CD4-positive, alpha-beta memory T cell (primary cell): ENCODE data around the gene UNC13B. TPM values are rescaled to one million over a fixed set of nuclear protein-coding genes. Genes with fewer than 3 reads are reported as not detected.

Experiments used
- CTCF ChIA-PET: fragments of 350-600 bp; sonication (Branson Sonifier 250); formaldehyde crosslinking; loops from one replicate; lab custom pipeline; 2021; ENCODE audit warnings: inconsistent platforms; ENCODE audit not compliant: partially characterized antibody; lab: Charles Lee
- POLR2A ChIA-PET: fragments of 350-600 bp; sonication (Branson Sonifier 250); formaldehyde crosslinking; loops from one replicate; lab custom pipeline; 2021; ENCODE audit not compliant: partially characterized antibody; lab: Charles Lee
- DNase-seq, 5 donors: peaks; one replicate each; pipeline versions ENCODE4 v3.0.0 to v3.0.0-alpha.2; 2020 to 2022; ENCODE audit warnings: mixed read lengths in 1 of 5
- H3K27ac ChIP-seq: one replicate; pipeline ENCODE4 v1.7.0; 2013; ENCODE audit warnings: low read depth, low read length
- H3K27me3 ChIP-seq: 2 replicates; pipeline ENCODE4 v1.7.0; 2013; ENCODE audit warnings: mild to moderate bottlenecking, low read length, moderate library complexity; ENCODE audit not compliant: insufficient read depth
- H3K36me3 ChIP-seq: 2 replicates; pipeline ENCODE4 v1.7.0; 2013; ENCODE audit warnings: mild to moderate bottlenecking, low read length, moderate library complexity; ENCODE audit not compliant: insufficient read depth
- H3K4me1 ChIP-seq: 2 replicates; pipeline ENCODE4 v1.7.0; 2013; ENCODE audit warnings: mild to moderate bottlenecking, low read length, moderate library complexity; ENCODE audit not compliant: insufficient read depth
- H3K4me3 ChIP-seq, 2 donors: one replicate each; pipeline ENCODE4 v1.7.0; 2013; ENCODE audit warnings: low read length in 2 of 2, mild to moderate bottlenecking in 1 of 2
- H3K9me3 ChIP-seq, 2 donors: one replicate each; pipeline ENCODE4 v1.7.0; 2013; ENCODE audit warnings: low read length in 2 of 2, control low read depth in 1 of 2; ENCODE audit not compliant: control insufficient read depth in 1 of 2
- H3K27ac Mint-ChIP-seq, 7 donors: one replicate each; pipeline ENCODE4 v1.8.0; 2020 to 2021; ENCODE audit warnings: mixed read lengths in 7 of 7, mild to moderate bottlenecking in 6 of 7, inconsistent platforms in 3 of 7, moderate library complexity in 3 of 7
- H3K27me3 Mint-ChIP-seq, 2 donors: one replicate each; pipeline ENCODE4 v1.8.0; 2020 to 2021; ENCODE audit warnings: mixed read lengths in 2 of 2
- H3K36me3 Mint-ChIP-seq, 2 donors: one replicate each; pipeline ENCODE4 v1.8.0; 2020 to 2021; ENCODE audit warnings: mixed read lengths in 2 of 2, inconsistent platforms in 1 of 2, mild to moderate bottlenecking in 1 of 2
- H3K4me1 Mint-ChIP-seq, 4 donors: one replicate each; pipeline ENCODE4 v1.8.0; 2020 to 2021; ENCODE audit warnings: mixed read lengths in 4 of 4, mild to moderate bottlenecking in 1 of 4
- H3K4me3 Mint-ChIP-seq, 8 donors: one replicate each; pipeline ENCODE4 v1.8.0; 2020 to 2021; ENCODE audit warnings: mixed read lengths in 8 of 8, mild to moderate bottlenecking in 7 of 8, moderate library complexity in 6 of 8, inconsistent platforms in 3 of 8
- H3K9me3 Mint-ChIP-seq, 8 donors: one replicate each; pipeline ENCODE4 v1.8.0; 2020 to 2021; ENCODE audit warnings: mixed read lengths in 8 of 8, mild to moderate bottlenecking in 5 of 8, inconsistent platforms in 3 of 8, moderate library complexity in 1 of 8
- intact Hi-C: fragments of 100-400 bp; cut with micrococcal nuclease; formaldehyde crosslinking; loops from one replicate; pipeline ENCODE4 v1.15.1; 2023
- polyA plus RNA-seq, 2 donors: library from polyadenylated mRNA; unstranded; fragments of 300-500 nt; fragmentation: Illumina TruSeq; gene quantifications; one replicate each; pipeline ENCODE4 v1.2.3, GENCODE V29; 2021
- total RNA-seq, 2 experiments: library from RNA; stranded (reverse); gene quantifications; one replicate each; pipeline ENCODE4 v1.2.3, GENCODE V29; 2021

The UNC13B gene
- total and polyA plus RNA-seq, 4 experiments from 2014 or later: 0.12 to 1.6 (median 0.60) TPM

DNA sequence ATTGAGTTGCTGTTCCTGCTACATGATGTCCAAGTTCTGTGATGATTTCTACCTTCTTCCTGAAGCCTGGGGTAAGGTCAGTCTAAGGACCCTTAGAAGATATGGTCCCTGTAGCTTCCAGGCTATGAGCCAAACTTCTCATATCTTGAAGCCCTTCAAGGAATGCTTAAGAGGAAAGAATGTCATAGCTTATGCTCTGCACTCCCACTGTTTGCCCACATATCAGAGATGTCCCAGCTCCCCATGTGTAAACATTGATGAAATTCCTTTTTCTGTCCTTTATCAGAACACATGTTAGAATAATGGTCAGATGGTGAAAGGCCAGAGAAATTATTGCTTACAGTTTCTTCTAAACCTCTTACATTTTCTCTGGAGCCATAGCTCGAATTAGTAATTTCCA lies 286.7 kb downstream of the UNC13B start:
- Histone ChIP-seq H3K9me3 (peaks cover 0 to 4% of the 10 kb centered on the region in 2 donors), H3K27me3 (peaks cover 19% of the 10 kb centered on the region), H3K4me1 (no peaks in the 10 kb centered on the region), H3K27ac (no peak overlapping the region), H3K36me3 (no peaks in the 10 kb centered on the region), H3K4me3 (no peak overlapping the region)
- Mint-ChIP-seq H3K27ac (no peak overlapping the region), H3K9me3 (peaks cover 0 to 17% (median 10%) of the 10 kb centered on the region in 8 donors), H3K4me1 (no peaks in the 10 kb centered on the region), H3K36me3 (no peaks in the 10 kb centered on the region), H3K4me3 (no peak overlapping the region), H3K27me3 (peaks cover 41 to 48% of the 10 kb centered on the region in 2 donors)
- intact Hi-C loops: no loop called here
- ChIA-PET POLR2A (no interaction called here), CTCF (no interaction called here)
- no peak for DNase-seq

DNA sequence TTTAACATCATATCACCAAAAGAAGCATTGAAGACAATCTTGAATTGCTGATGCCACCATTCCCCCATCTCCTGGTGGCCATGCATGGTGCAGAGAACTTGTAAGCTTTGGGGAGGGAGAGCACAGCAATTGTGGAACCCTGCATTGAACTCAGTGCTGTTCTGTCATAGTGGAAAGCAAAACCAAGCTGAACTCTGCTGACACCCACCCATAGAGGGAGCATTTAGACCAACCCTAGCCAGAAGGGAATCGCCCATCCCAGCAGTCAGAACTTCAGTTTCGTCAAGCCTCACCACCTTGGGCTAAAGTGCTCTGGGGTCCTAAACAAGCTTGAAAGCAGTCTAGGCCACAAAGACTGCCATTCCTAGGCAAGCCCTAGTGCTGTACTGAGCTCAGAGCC lies 290.7 kb downstream of the UNC13B start:
- DNase-seq: no peak
- Mint-ChIP-seq H3K4me3 (no peak overlapping the region), H3K9me3 (peaks cover 3 to 34% (median 18%) of the 10 kb centered on the region in 8 donors), H3K36me3 (no peaks in the 10 kb centered on the region), H3K4me1 (no peaks in the 10 kb centered on the region), H3K27ac (no peak overlapping the region), H3K27me3 (peaks cover 26 to 38% of the 10 kb centered on the region in 2 donors)
- Histone ChIP-seq H3K36me3 (no peaks in the 10 kb centered on the region), H3K27ac (no peak overlapping the region), H3K4me3 (no peak overlapping the region), H3K27me3 (peaks cover 13% of the 10 kb centered on the region), H3K4me1 (no peaks in the 10 kb centered on the region), H3K9me3 (peaks cover 0 to 4% of the 10 kb centered on the region in 2 donors)
- POLR2A ChIA-PET: no interaction called here
- CTCF ChIA-PET: no interaction called here
- intact Hi-C loops: no loop called here

DNA sequence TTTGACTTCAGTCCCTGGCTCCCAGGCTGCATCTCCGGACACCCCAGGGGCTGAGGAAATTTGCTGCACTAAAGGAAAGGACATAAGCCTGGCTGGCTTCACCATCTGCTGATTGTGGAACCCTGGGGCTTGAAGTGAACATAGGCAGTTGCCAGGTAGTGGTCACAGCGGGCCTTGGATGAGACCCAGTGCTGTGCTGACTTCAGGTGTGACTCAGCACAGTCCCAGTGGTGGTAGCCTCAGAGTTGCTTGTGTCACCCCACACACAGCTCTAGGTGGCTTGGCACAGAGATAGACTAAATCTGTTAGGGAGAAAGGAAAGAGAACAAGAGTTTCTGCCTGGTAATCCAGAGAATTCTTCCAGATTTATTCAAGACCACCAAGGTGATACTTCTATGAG lies 292.0 kb downstream of the UNC13B start:
- intact Hi-C loops: no loop called here
- POLR2A ChIA-PET: no interaction called here
- Histone ChIP-seq H3K9me3 (peaks cover 0 to 4% of the 10 kb centered on the region in 2 donors), H3K4me3 (no peak overlapping the region), H3K27ac (no peak overlapping the region), H3K27me3 (peaks cover 10% of the 10 kb centered on the region), H3K36me3 (no peaks in the 10 kb centered on the region), H3K4me1 (no peaks in the 10 kb centered on the region)
- Mint-ChIP-seq H3K9me3 (peaks cover 3 to 34% (median 18%) of the 10 kb centered on the region in 8 donors), H3K4me1 (no peaks in the 10 kb centered on the region), H3K4me3 (no peak overlapping the region), H3K36me3 (no peaks in the 10 kb centered on the region), H3K27ac (no peak overlapping the region), H3K27me3 (peaks cover 27 to 37% of the 10 kb centered on the region in 2 donors)
- CTCF ChIA-PET: no interaction called here
- DNase-seq: no peak

Other genes with a start within 250 kb of the UNC13B start
- not detected for gene PHF24, start 203.7 kb upstream of the UNC13B start, total RNA-seq
- not detected for gene PHF24, start 203.7 kb upstream of the UNC13B start, polyA plus RNA-seq
- gene DNAJB5, start 172.3 kb upstream of the UNC13B start, total RNA-seq: under 1 TPM; 0.73 to 0.97 TPM
- 1 to 10 TPM in 1 of 2 donors, under 1 TPM in 1; 0.91 to 2.2 TPM for gene DNAJB5, start 172.3 kb upstream of the UNC13B start, polyA plus RNA-seq
- 100 to 1,000 TPM; 156 to 157 TPM for gene VCP, start 89.4 kb upstream of the UNC13B start, total RNA-seq
- gene VCP, start 89.4 kb upstream of the UNC13B start, polyA plus RNA-seq: 100 to 1,000 TPM; 195 to 206 TPM
- gene FANCG, start 82.1 kb upstream of the UNC13B start, total RNA-seq: 10 to 100 TPM; 24.0 to 27.9 TPM
- 10 to 100 TPM in 1 of 2 donors, 1 to 10 TPM in 1; 2.9 to 12.5 TPM for gene FANCG, start 82.1 kb upstream of the UNC13B start, polyA plus RNA-seq
- gene PIGO, start 65.4 kb upstream of the UNC13B start, total RNA-seq: 10 to 100 TPM; 23.4 to 29.7 TPM
- gene PIGO, start 65.4 kb upstream of the UNC13B start, polyA plus RNA-seq: 10 to 100 TPM; 17.9 to 25.2 TPM
- gene STOML2, start 58.9 kb upstream of the UNC13B start, total RNA-seq: 10 to 100 TPM; 42.9 to 45.3 TPM
- 100 to 1,000 TPM in 1 of 2 donors, 10 to 100 TPM in 1; 92.4 to 140 TPM for gene STOML2, start 58.9 kb upstream of the UNC13B start, polyA plus RNA-seq
- 1 to 10 TPM; 8.6 to 9.1 TPM for gene ATOSB, start 46.1 kb upstream of the UNC13B start, total RNA-seq
- gene ATOSB, start 46.1 kb upstream of the UNC13B start, polyA plus RNA-seq: 10 to 100 TPM in 1 of 2 donors, 1 to 10 TPM in 1; 3.7 to 10.1 TPM